BLaER1 treated with 17β-estradiol and CSF1 and Interleukin-3, amounts not matched to agents 10 nM and 100 nM (cell line): ENCODE data around the gene SLC9A8.
"Not testable (repeated sequence)": the region's sequence is repeated elsewhere in the genome, so short reads cannot be mapped to it uniquely, and the experiment has no call there.

Source experiments
- H3K27ac ChIP-seq, 11 experiments: shearing (Covaris generic); formaldehyde crosslinking; 2 replicates each; pipeline ENCODE4 v1.8.1; 2022
- H3K27me3 ChIP-seq, 11 experiments: shearing (Covaris generic); formaldehyde crosslinking; 2 replicates each; pipeline ENCODE4 v1.8.1; 2022
- H3K36me3 ChIP-seq, 11 experiments: shearing (Covaris generic); formaldehyde crosslinking; 2 replicates each; pipeline ENCODE4 v1.8.1; 2022
- H3K4me1 ChIP-seq, 10 experiments: shearing (Covaris generic); formaldehyde crosslinking; 2 replicates each; pipeline ENCODE4 v1.8.1; 2022
- H3K4me2 ChIP-seq, 11 experiments: shearing (Covaris generic); formaldehyde crosslinking; 2 replicates each; pipeline ENCODE4 v1.8.1; 2022
- H3K4me3 ChIP-seq, 10 experiments: shearing (Covaris generic); formaldehyde crosslinking; 2 replicates each; pipeline ENCODE4 v1.8.1; 2022
- H3K9ac ChIP-seq, 11 experiments: shearing (Covaris generic); formaldehyde crosslinking; 2 replicates each; pipeline ENCODE4 v1.8.1; 2022
- H3K9me3 ChIP-seq, 11 experiments: shearing (Covaris generic); formaldehyde crosslinking; replicated peaks in 1 of 11; 2 replicates each; pipeline ENCODE4 v1.8.1; 2022
- H4K20me1 ChIP-seq, 11 experiments: shearing (Covaris generic); formaldehyde crosslinking; 2 replicates each; pipeline ENCODE4 v1.8.1; 2022
- Cebpa-rat ChIP-seq, 11 experiments: shearing (Covaris generic); IDR thresholded peaks; 2 replicates each; pipeline ENCODE4 v1.8.1; 2022

Gene SLC9A8

GRCh38 chr20:49794336-49795134, 18.1 kb upstream of the SLC9A8 start:
- H3K9me3 ChIP-seq = no peaks in the 10 kb centered on the region
- peaks cover 9 to 30% (median 12%) of the 10 kb centered on the region in 10 experiments for H3K4me1 ChIP-seq
- peak overlapping the region in 2 of 11 experiments; percentile 2 to 36; a peak in 2 of 22 replicates for H3K27ac ChIP-seq
- peaks cover 0 to 18% (median 0%) of the 10 kb centered on the region in 11 experiments; a peak in 3 of 22 replicates for H4K20me1 ChIP-seq
- no peak overlapping the region for H3K4me3 ChIP-seq
- no peak overlapping the region for H3K9ac ChIP-seq
- peak overlapping the region in 4 of 11 experiments; percentile 9 to 74 (median 60); a peak in 6 of 22 replicates for H3K4me2 ChIP-seq
- peaks cover 0 to 91% (median 0%) of the 10 kb centered on the region in 11 experiments; a peak in 10 of 22 replicates for H3K27me3 ChIP-seq
- TF ChIP-seq Cebpa-rat (IDR thresholded peaks at IDR 0.05) = no peak
- no peaks in the 10 kb centered on the region for H3K36me3 ChIP-seq

GRCh38 chr20:49795135-49795424, 17.5 kb upstream of the SLC9A8 start:
- no peaks in the 10 kb centered on the region for H3K9me3 ChIP-seq
- peaks cover 0 to 21% (median 0%) of the 10 kb centered on the region in 11 experiments; a peak in 3 of 22 replicates for H4K20me1 ChIP-seq
- H3K36me3 ChIP-seq = no peaks in the 10 kb centered on the region
- H3K9ac ChIP-seq = no peak overlapping the region
- H3K4me1 ChIP-seq = peaks cover 5 to 28% (median 7%) of the 10 kb centered on the region in 10 experiments
- H3K27ac ChIP-seq = no peak overlapping the region
- H3K4me2 ChIP-seq = peak overlapping the region in 3 of 11 experiments; percentile 57 to 74 (median 62); a peak in 3 of 22 replicates
- no peak for TF ChIP-seq Cebpa-rat (IDR thresholded peaks at IDR 0.05)
- H3K4me3 ChIP-seq = no peak overlapping the region
- H3K27me3 ChIP-seq = peaks cover 0 to 91% (median 0%) of the 10 kb centered on the region in 11 experiments; a peak in 10 of 22 replicates

- H3K27ac ChIP-seq = no peak overlapping the region
- H3K4me3 ChIP-seq = no peak overlapping the region
- peaks cover 0 to 6% (median 0%) of the 10 kb centered on the region in 11 experiments; a peak in 2 of 22 replicates for H3K9me3 ChIP-seq
- peaks cover 9 to 34% (median 17%) of the 10 kb centered on the region in 10 experiments; a peak in 19 of 20 replicates for H3K4me1 ChIP-seq
- H3K9ac ChIP-seq = no peak overlapping the region
- peaks cover 0 to 20% (median 0%) of the 10 kb centered on the region in 11 experiments; a peak in 5 of 22 replicates for H4K20me1 ChIP-seq
- H3K4me2 ChIP-seq = no peak overlapping the region
- H3K36me3 ChIP-seq = no peaks in the 10 kb centered on the region
- no peak for TF ChIP-seq Cebpa-rat (IDR thresholded peaks at IDR 0.05)
- H3K27me3 ChIP-seq = peaks cover 0 to 91% (median 0%) of the 10 kb centered on the region in 11 experiments; a peak in 10 of 22 replicates
Measured at GRCh38 chr20:49796600-49797343, 15.9 kb upstream of the SLC9A8 start.

GRCh38 chr20:49797344-49797615, 15.3 kb upstream of the SLC9A8 start:
- peaks cover 0 to 6% (median 0%) of the 10 kb centered on the region in 11 experiments; a peak in 3 of 22 replicates for H3K9me3 ChIP-seq
- H3K4me1 ChIP-seq = peaks cover 9 to 34% (median 22%) of the 10 kb centered on the region in 10 experiments; a peak in 19 of 20 replicates
- H3K27ac ChIP-seq = no peak overlapping the region
- peaks cover 0 to 20% (median 0%) of the 10 kb centered on the region in 11 experiments; a peak in 5 of 22 replicates for H4K20me1 ChIP-seq
- H3K9ac ChIP-seq = no peak overlapping the region
- no peak overlapping the region for H3K4me2 ChIP-seq
- H3K36me3 ChIP-seq = no peaks in the 10 kb centered on the region
- no peak for TF ChIP-seq Cebpa-rat (IDR thresholded peaks at IDR 0.05)
- H3K4me3 ChIP-seq = no peak overlapping the region
- H3K27me3 ChIP-seq = peaks cover 0 to 91% (median 0%) of the 10 kb centered on the region in 11 experiments; a peak in 10 of 22 replicates

- H3K27ac ChIP-seq = no peak overlapping the region
- no peak overlapping the region for H3K4me2 ChIP-seq
- TF ChIP-seq Cebpa-rat (IDR thresholded peaks at IDR 0.05) = no peak
- no peak overlapping the region for H3K4me3 ChIP-seq
- H3K4me1 ChIP-seq = peaks cover 9 to 30% (median 26%) of the 10 kb centered on the region in 10 experiments; a peak in 19 of 20 replicates
- H3K9ac ChIP-seq = no peak overlapping the region
- H4K20me1 ChIP-seq = peaks cover 0 to 20% (median 0%) of the 10 kb centered on the region in 11 experiments; a peak in 5 of 22 replicates
- H3K27me3 ChIP-seq = peaks cover 0 to 100% (median 0%) of the 10 kb centered on the region in 11 experiments; a peak in 10 of 22 replicates
- H3K36me3 ChIP-seq = no peaks in the 10 kb centered on the region
- peaks cover 0 to 11% (median 0%) of the 10 kb centered on the region in 11 experiments; a peak in 3 of 22 replicates for H3K9me3 ChIP-seq
Measured at GRCh38 chr20:49798718-49799117, 13.9 kb upstream of the SLC9A8 start.

- no peak overlapping the region for H3K27ac ChIP-seq
- H3K4me2 ChIP-seq = no peak overlapping the region
- peaks cover 0 to 12% (median 0%) of the 10 kb centered on the region in 11 experiments; a peak in 3 of 22 replicates for H3K9me3 ChIP-seq
- no peaks in the 10 kb centered on the region for H3K36me3 ChIP-seq
- no peak overlapping the region for H3K4me3 ChIP-seq
- H3K27me3 ChIP-seq = peaks cover 0 to 100% (median 0%) of the 10 kb centered on the region in 11 experiments; a peak in 10 of 22 replicates
- H4K20me1 ChIP-seq = peaks cover 0 to 26% (median 0%) of the 10 kb centered on the region in 11 experiments; a peak in 5 of 22 replicates
- no peak overlapping the region for H3K9ac ChIP-seq
- no peak for TF ChIP-seq Cebpa-rat (IDR thresholded peaks at IDR 0.05)
- H3K4me1 ChIP-seq = peaks cover 8 to 27% (median 19%) of the 10 kb centered on the region in 10 experiments; a peak in 19 of 20 replicates
Measured at GRCh38 chr20:49799698-49800097, 12.9 kb upstream of the SLC9A8 start.

GRCh38 chr20:49803418-49803817, 9.2 kb upstream of the SLC9A8 start:
- TF ChIP-seq Cebpa-rat (IDR thresholded peaks at IDR 0.05) = no peak
- H3K9ac ChIP-seq = no peak overlapping the region

GRCh38 chr20:49804364-49804763, 8.3 kb upstream of the SLC9A8 start:
- Histone ChIP-seq H3K9ac (no peak overlapping the region), H3K9me3 (peaks cover 0 to 12% (median 0%) of the 10 kb centered on the region in 11 experiments; a peak in 3 of 22 replicates)

More at GRCh38 chr20:49803418-49803817, 9.2 kb upstream of the SLC9A8 start:
- Histone ChIP-seq H3K27me3 (peaks cover 0 to 95% (median 0%) of the 10 kb centered on the region in 11 experiments; a peak in 9 of 22 replicates), H3K27ac (no peak overlapping the region), H3K4me2 (no peak overlapping the region), H3K36me3 (no peaks in the 10 kb centered on the region), H3K4me3 (no peak overlapping the region), H4K20me1 (peaks cover 0 to 15% (median 0%) of the 10 kb centered on the region in 11 experiments; a peak in 5 of 22 replicates), H3K4me1 (peaks cover 8 to 27% (median 14%) of the 10 kb centered on the region in 10 experiments; a peak in 19 of 20 replicates), H3K9me3 (peaks cover 0 to 12% (median 0%) of the 10 kb centered on the region in 11 experiments; a peak in 3 of 22 replicates)

GRCh38 chr20:49805224-49805876, 7.3 kb upstream of the SLC9A8 start:
- peaks cover 0 to 90% (median 0%) of the 10 kb centered on the region in 11 experiments; a peak in 8 of 22 replicates for H3K27me3 ChIP-seq

More at GRCh38 chr20:49804364-49804763, 8.3 kb upstream of the SLC9A8 start:
- no peak overlapping the region for H3K4me3 ChIP-seq
- no peaks in the 10 kb centered on the region for H3K36me3 ChIP-seq
- no peak for TF ChIP-seq Cebpa-rat (IDR thresholded peaks at IDR 0.05)
- H3K27me3 ChIP-seq = peaks cover 0 to 95% (median 0%) of the 10 kb centered on the region in 11 experiments; a peak in 8 of 22 replicates
- H3K4me1 ChIP-seq = peaks cover 11 to 34% (median 20%) of the 10 kb centered on the region in 10 experiments; a peak in 19 of 20 replicates
- peaks cover 0 to 15% (median 0%) of the 10 kb centered on the region in 11 experiments; a peak in 4 of 22 replicates for H4K20me1 ChIP-seq
- no peak overlapping the region for H3K27ac ChIP-seq
- H3K4me2 ChIP-seq = no peak overlapping the region

More at GRCh38 chr20:49805224-49805876, 7.3 kb upstream of the SLC9A8 start:
- Histone ChIP-seq H3K4me1 (peaks cover 7 to 31% (median 15%) of the 10 kb centered on the region in 10 experiments; a peak in 19 of 20 replicates), H3K9me3 (peaks cover 0 to 12% (median 0%) of the 10 kb centered on the region in 11 experiments; a peak in 3 of 22 replicates)
- H3K9ac ChIP-seq, H3K4me3 ChIP-seq, H3K27ac ChIP-seq, H4K20me1 ChIP-seq, H3K4me2 ChIP-seq, H3K36me3 ChIP-seq: not testable (repeated sequence)
